Measurements from ENCODE around the gene FFAR3. TPM values are rescaled to one million over a fixed set of nuclear protein-coding genes. Genes with fewer than 3 reads are reported as not detected.

The FFAR3 gene
- total RNA-seq, 3 donors from 2014 or later = 0.16 to 0.33 TPM; not detected in 1

DNA sequence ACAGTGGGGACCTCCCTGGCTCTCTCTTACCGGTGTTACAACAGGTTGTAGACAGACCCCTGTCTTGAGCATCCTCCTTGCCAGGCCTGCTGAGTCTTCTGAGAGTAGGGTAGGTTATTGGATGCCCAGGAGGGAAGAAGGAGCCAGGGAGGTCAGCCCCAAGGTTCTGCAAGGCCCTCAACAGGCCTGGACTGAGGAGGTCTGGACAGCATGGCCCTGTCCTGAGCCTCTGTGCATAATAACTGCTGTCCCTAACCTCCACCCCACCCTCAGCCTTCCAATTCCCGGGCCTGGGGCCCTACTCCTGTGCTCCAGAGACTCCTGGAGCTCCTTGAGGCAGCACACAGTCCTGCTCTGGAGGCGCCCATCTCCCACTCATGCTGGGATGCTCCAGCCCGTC lies 28.9 kb upstream of the FFAR3 start:
- TF ChIP-seq POLR2A (IDR thresholded peaks at IDR 0.05) = no peak
- TF ChIP-seq, protein P1, sequence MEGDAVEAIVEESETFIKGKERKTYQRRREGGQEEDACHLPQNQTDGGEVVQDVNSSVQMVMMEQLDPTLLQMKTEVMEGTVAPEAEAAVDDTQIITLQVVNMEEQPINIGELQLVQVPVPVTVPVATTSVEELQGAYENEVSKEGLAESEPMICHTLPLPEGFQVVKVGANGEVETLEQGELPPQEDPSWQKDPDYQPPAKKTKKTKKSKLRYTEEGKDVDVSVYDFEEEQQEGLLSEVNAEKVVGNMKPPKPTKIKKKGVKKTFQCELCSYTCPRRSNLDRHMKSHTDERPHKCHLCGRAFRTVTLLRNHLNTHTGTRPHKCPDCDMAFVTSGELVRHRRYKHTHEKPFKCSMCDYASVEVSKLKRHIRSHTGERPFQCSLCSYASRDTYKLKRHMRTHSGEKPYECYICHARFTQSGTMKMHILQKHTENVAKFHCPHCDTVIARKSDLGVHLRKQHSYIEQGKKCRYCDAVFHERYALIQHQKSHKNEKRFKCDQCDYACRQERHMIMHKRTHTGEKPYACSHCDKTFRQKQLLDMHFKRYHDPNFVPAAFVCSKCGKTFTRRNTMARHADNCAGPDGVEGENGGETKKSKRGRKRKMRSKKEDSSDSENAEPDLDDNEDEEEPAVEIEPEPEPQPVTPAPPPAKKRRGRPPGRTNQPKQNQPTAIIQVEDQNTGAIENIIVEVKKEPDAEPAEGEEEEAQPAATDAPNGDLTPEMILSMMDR (IDR thresholded peaks at IDR 0.05) = no peak
- no peak overlapping the region for H3K4me3 ChIP-seq
- DNase-seq (ENCODE audit: low spot score in 2 of 2) = no peak
- no peaks in the 10 kb centered on the region for H3K9me3 ChIP-seq
- H3K27me3 ChIP-seq = no peaks in the 10 kb centered on the region
- H3K36me3 ChIP-seq = no peaks in the 10 kb centered on the region
- intact Hi-C loops (cut with DNase I; ENCODE audit: low total_unique reads) = no loop called here
- no peaks in the 10 kb centered on the region for H3K4me1 ChIP-seq
- no peak overlapping the region for H3K27ac ChIP-seq

DNA sequence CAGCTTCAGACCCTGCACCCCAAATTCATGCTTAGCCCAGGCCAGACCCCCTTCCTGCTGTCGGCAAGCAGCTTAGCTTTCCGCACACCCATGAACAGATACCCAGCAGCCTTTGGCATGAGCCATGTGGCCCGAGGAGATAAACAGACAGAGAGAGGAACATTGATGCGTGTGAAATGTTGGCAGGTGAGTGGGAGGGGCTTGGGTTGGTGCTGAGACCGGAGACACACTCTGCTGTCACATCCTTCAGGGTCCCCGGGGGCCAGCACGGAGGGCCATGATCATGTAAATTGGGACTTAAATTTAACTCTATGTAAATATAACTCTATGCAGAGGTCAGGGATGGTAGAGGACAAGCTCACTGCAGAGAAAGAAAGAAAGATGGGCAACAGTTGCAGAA lies 27.8 kb upstream of the FFAR3 start:
- TF ChIP-seq POLR2AphosphoS5 (IDR thresholded peaks at IDR 0.05) = no peak
- no peak for TF ChIP-seq POLR2A (IDR thresholded peaks at IDR 0.05)
- TF ChIP-seq, protein P1 (IDR thresholded peaks at IDR 0.05) = no peak
- H3K36me3 ChIP-seq = no peaks in the 10 kb centered on the region
- no peaks in the 10 kb centered on the region for H3K27me3 ChIP-seq

DNA sequence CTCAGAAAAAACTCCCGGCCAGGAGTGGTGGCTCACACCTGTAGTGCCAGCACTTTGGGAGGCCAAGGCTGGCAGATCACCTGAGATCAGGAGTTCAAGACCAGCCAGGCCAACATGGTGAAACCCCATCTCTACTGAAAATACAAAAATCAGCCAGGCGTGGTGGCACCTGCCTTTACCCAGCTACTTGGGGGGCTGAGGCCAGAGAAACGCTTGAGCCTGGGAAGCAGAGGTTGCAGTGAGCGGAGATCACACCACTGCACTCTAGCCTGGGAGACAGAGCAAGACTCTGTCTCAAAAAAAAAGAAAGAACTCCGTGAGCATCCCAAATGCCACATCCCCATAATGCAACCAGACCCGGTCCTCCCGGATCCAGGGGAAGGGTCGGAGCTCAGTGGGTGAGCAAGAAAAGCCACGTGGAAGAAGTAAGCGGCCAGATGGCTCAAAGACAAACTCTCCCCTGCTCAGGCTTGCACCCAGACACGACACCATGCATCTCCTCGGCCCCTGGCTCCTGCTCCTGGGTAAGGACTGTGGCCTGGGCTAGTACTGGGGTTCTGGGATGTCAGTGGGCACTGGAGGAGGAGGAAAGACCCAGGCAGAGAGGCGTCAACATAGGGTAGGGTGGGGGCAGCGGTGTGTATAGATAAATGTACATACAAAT lies 26.6 kb upstream of the FFAR3 start:
- intact Hi-C loops (cut with DNase I; ENCODE audit: low total_unique reads) = no loop called here
- TF ChIP-seq POLR2AphosphoS5 (IDR thresholded peaks at IDR 0.05) (no peak), POLR2A (IDR thresholded peaks at IDR 0.05) (no peak)
- TF ChIP-seq, protein P1 (IDR thresholded peaks at IDR 0.05) = no peak
- H3K36me3 ChIP-seq = no peaks in the 10 kb centered on the region
- H3K27me3 ChIP-seq = no peaks in the 10 kb centered on the region
- H3K9me3 ChIP-seq = no peaks in the 10 kb centered on the region
- H3K4me1 ChIP-seq = no peaks in the 10 kb centered on the region
- no peak for DNase-seq (ENCODE audit: low spot score in 2 of 2)
- H3K27ac ChIP-seq = no peak overlapping the region
- H3K4me3 ChIP-seq = no peak overlapping the region

More for the DNA sequence above, 27.8 kb upstream of the FFAR3 start:
- no peak overlapping the region for H3K27ac ChIP-seq
- no peaks in the 10 kb centered on the region for H3K9me3 ChIP-seq
- no peaks in the 10 kb centered on the region for H3K4me1 ChIP-seq
- intact Hi-C loops (cut with DNase I; ENCODE audit: low total_unique reads) = no loop called here
- DNase-seq (ENCODE audit: low spot score in 2 of 2) = no peak
- no peak overlapping the region for H3K4me3 ChIP-seq

DNA sequence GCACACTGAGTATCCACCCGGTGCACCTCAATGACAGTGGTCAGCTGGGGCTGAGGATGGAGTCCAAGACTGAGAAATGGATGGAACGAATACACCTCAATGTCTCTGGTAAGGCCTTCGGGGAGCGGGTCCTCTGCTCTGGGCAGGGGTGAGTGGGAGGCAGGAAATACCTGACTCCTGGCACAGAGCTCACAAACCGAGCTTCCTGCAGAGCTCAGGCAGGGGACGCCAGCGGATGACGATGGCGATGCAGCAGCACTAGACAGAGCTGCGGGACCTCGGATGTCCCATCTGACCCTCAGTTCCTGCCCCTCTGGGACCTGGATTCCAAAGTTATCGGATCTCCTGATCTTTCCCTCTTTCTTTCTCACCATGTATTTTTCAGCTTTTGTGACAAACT lies 25.4 kb upstream of the FFAR3 start:
- TF ChIP-seq POLR2A (IDR thresholded peaks at IDR 0.05) = no peak
- Histone ChIP-seq H3K27me3 (no peaks in the 10 kb centered on the region), H3K9me3 (no peaks in the 10 kb centered on the region), H3K36me3 (no peaks in the 10 kb centered on the region), H3K4me1 (no peaks in the 10 kb centered on the region), H3K4me3 (no peak overlapping the region), H3K27ac (no peak overlapping the region)
- intact Hi-C loops (cut with DNase I; ENCODE audit: low total_unique reads) = no loop called here
- no peak for DNase-seq (ENCODE audit: low spot score in 2 of 2)

DNA sequence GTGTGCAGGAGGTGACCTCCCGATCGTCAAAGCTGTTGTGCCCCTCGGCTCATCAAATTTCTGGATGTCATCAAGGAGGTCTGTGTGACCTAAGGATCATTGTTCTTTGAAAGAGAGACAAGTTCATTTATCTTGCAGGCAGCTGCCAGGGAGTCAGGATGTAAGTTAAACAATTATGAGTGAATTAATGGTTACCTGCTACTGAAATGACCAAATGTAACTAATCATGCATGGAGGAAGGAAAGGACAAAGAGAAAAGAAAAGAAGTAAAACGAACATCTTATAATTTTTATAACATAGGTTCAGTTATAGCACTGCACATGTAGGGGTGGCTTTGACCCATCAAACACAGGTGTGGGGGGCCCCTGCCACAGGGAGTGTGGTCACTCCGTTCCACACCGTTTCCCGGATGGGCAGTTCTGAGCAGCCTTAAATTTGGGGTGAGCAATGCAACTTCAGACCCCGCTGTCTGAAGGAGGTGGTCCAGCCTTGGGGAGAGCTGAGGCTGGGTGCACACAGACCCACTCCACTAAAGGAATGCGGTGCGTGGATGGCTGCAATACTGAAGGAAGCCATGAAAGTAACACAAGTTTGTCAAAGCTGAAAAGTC lies 24.0 kb upstream of the FFAR3 start:
- H3K36me3 ChIP-seq = no peaks in the 10 kb centered on the region
- no peaks in the 10 kb centered on the region for H3K27me3 ChIP-seq
- no peak overlapping the region for H3K27ac ChIP-seq
- TF ChIP-seq, protein P1 (IDR thresholded peaks at IDR 0.05) = no peak
- TF ChIP-seq POLR2AphosphoS5 (IDR thresholded peaks at IDR 0.05) = no peak
- no peak for TF ChIP-seq POLR2A (IDR thresholded peaks at IDR 0.05)
- no peak for DNase-seq (ENCODE audit: low spot score in 2 of 2)
- no peak overlapping the region for H3K4me3 ChIP-seq
- intact Hi-C loops (cut with DNase I; ENCODE audit: low total_unique reads) = no loop called here
- H3K4me1 ChIP-seq = no peaks in the 10 kb centered on the region
- H3K9me3 ChIP-seq = no peaks in the 10 kb centered on the region
